Ascending aorta (tissue), 2 donors: ENCODE data around the gene HCST. TPM values are rescaled to one million over a fixed set of nuclear protein-coding genes. Genes with fewer than 3 reads are reported as not detected.

Experiments used
- DNase-seq, 2 donors: peaks; one replicate each; pipeline ENCODE4 v3.0.0-alpha.2; 2019; ENCODE audit warnings: low spot score in 2 of 2
- H3K27ac ChIP-seq, 2 donors: fragments of 200-600 bp; sonication (generic); one replicate each; pipeline ENCODE4 v1.5.1; 2016 to 2017; ENCODE audit warnings: mild to moderate bottlenecking in 1 of 2
- H3K27me3 ChIP-seq: fragments of 200-600 bp; sonication (generic); one replicate; pipeline ENCODE4 v1.5.1; 2017
- H3K36me3 ChIP-seq, 2 donors: fragments of 200-600 bp; sonication (generic); one replicate each; pipeline ENCODE4 v1.5.1; 2016
- H3K4me1 ChIP-seq, 2 donors: fragments of 200-600 bp; sonication (generic); one replicate each; pipeline ENCODE4 v1.5.1; 2016 to 2017; ENCODE audit warnings: mild to moderate bottlenecking in 1 of 2
- H3K4me3 ChIP-seq, 2 donors: fragments of 200-600 bp; sonication (generic); one replicate each; pipeline ENCODE4 v1.5.1; 2016 to 2017; ENCODE audit warnings: mild to moderate bottlenecking in 1 of 2
- H3K9me3 ChIP-seq, 2 donors: fragments of 200-600 bp; sonication (generic); one replicate each; pipeline ENCODE4 v1.5.1; 2016
- intact Hi-C: fragments of 100-400 bp; cut with DNase I; formaldehyde crosslinking; loops from one replicate; pipeline ENCODE4 v1.15.1; 2023
- total RNA-seq: library from RNA; depleted of rRNA; stranded (reverse); fragments of >200 nt; gene quantifications from one replicate; pipeline ENCODE4 v1.1.0, GENCODE V29; 2016
- TF ChIP-seq, protein P1 (sequence below), 3 experiments: fragments of 200-600 bp in 2 of 3; fragments of 450-650 bp in 1 of 3; sonication (generic) in 2 of 3; IDR thresholded peaks; one replicate each; pipeline ENCODE4 v1.5.1; 2016 to 2019; ENCODE audit warnings: antibody characterized with exemption in 3 of 3, mild to moderate bottlenecking in 1 of 3, moderate library complexity in 1 of 3

Gene HCST
- total RNA-seq, 1 donor from 2014 or later: not detected

GRCh38 chr19:35911173-35911572 is 8.8 kb downstream of the HCST start:
- Histone ChIP-seq H3K27me3 (no peaks in the 10 kb centered on the region), H3K4me1 (no peaks in the 10 kb centered on the region), H3K36me3 (no peaks in the 10 kb centered on the region), H3K9me3 (no peaks in the 10 kb centered on the region), H3K4me3 (no peak overlapping the region), H3K27ac (no peak overlapping the region)
- intact Hi-C loops: no loop called here
- no peak for DNase-seq
- TF ChIP-seq, protein P1, sequence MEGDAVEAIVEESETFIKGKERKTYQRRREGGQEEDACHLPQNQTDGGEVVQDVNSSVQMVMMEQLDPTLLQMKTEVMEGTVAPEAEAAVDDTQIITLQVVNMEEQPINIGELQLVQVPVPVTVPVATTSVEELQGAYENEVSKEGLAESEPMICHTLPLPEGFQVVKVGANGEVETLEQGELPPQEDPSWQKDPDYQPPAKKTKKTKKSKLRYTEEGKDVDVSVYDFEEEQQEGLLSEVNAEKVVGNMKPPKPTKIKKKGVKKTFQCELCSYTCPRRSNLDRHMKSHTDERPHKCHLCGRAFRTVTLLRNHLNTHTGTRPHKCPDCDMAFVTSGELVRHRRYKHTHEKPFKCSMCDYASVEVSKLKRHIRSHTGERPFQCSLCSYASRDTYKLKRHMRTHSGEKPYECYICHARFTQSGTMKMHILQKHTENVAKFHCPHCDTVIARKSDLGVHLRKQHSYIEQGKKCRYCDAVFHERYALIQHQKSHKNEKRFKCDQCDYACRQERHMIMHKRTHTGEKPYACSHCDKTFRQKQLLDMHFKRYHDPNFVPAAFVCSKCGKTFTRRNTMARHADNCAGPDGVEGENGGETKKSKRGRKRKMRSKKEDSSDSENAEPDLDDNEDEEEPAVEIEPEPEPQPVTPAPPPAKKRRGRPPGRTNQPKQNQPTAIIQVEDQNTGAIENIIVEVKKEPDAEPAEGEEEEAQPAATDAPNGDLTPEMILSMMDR (IDR thresholded peaks at IDR 0.05): no peak

GRCh38 chr19:35911790-35912189 is 9.5 kb downstream of the HCST start:
- Histone ChIP-seq H3K4me1 (no peaks in the 10 kb centered on the region), H3K4me3 (no peak overlapping the region), H3K9me3 (no peaks in the 10 kb centered on the region), H3K36me3 (no peaks in the 10 kb centered on the region), H3K27ac (no peak overlapping the region), H3K27me3 (no peaks in the 10 kb centered on the region)
- TF ChIP-seq, protein P1 (IDR thresholded peaks at IDR 0.05): no peak
- intact Hi-C loops: no loop called here
- DNase-seq: no peak

DNA sequence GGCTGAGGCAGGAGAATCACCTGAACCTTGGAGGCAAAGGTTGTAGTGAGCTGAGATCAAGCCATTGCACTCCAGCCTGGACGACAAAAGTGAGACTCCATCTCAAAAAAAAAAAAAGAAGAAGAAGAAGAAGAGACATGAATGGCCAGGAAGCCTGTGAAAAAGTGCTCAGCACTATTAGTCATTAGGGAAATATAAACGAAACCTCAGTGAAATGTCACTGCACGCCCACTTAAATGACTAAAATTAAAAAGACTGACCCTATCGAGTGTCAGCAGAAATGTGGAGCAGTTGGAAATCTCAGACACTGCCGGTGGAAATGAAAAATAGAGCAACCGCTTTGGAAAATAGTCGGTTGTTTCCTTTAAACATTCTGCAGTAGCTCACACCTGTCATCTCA is 11.3 kb downstream of the HCST start:
- intact Hi-C loops: no loop called here
- DNase-seq: no peak
- Histone ChIP-seq H3K27ac (no peak overlapping the region), H3K4me3 (no peak overlapping the region), H3K4me1 (no peaks in the 10 kb centered on the region), H3K27me3 (no peaks in the 10 kb centered on the region), H3K36me3 (no peaks in the 10 kb centered on the region), H3K9me3 (no peaks in the 10 kb centered on the region)
- TF ChIP-seq, protein P1 (IDR thresholded peaks at IDR 0.05): no peak

GRCh38 chr19:35915443-35915842 is 13.1 kb downstream of the HCST start:
- H3K36me3 ChIP-seq: no peaks in the 10 kb centered on the region
- no peak overlapping the region for H3K4me3 ChIP-seq
- H3K9me3 ChIP-seq: no peaks in the 10 kb centered on the region
- DNase-seq: no peak
- H3K27me3 ChIP-seq: no peaks in the 10 kb centered on the region
- no peak overlapping the region for H3K27ac ChIP-seq
- H3K4me1 ChIP-seq: no peaks in the 10 kb centered on the region
- intact Hi-C loops: no loop called here
- TF ChIP-seq, protein P1 (IDR thresholded peaks at IDR 0.05): no peak

DNA sequence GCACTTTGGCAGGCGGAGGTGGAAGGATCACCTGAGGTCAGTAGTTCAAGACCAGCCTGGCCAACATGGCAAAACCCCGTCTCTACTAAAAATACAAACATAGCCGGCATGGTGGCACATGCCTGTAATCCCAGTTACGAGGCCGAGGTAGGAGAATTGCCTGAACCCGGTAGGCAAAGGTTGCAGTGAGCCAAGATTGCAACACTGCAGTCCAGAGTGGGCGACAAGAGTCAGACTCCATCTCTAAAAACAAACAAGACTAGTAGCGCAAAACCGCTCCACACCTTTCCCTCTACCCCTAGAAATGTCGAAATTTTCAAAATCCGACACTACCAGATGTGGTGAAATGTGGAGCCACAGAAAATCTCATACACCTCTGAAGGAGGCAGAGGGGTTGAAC is 17.0 kb downstream of the HCST start:
- TF ChIP-seq, protein P1 (IDR thresholded peaks at IDR 0.05): no peak
- DNase-seq: no peak
- no peaks in the 10 kb centered on the region for H3K4me1 ChIP-seq
- H3K36me3 ChIP-seq: no peaks in the 10 kb centered on the region
- H3K4me3 ChIP-seq: no peak overlapping the region
- no peaks in the 10 kb centered on the region for H3K9me3 ChIP-seq
- H3K27ac ChIP-seq: no peak overlapping the region
- H3K27me3 ChIP-seq: no peaks in the 10 kb centered on the region
- intact Hi-C loops: no loop called here

GRCh38 chr19:35921012-35921411 is 18.7 kb downstream of the HCST start:
- H3K4me3 ChIP-seq: no peak overlapping the region
- intact Hi-C loops: no loop called here
- no peaks in the 10 kb centered on the region for H3K27me3 ChIP-seq
- no peak overlapping the region for H3K27ac ChIP-seq
- no peaks in the 10 kb centered on the region for H3K36me3 ChIP-seq
- H3K4me1 ChIP-seq: no peaks in the 10 kb centered on the region
- TF ChIP-seq, protein P1 (IDR thresholded peaks at IDR 0.05): no peak
- no peak for DNase-seq
- H3K9me3 ChIP-seq: no peaks in the 10 kb centered on the region
